Globus pallidus (tissue), 1 donor: ENCODE results near the gene CDC25A.
"Not testable (repeated sequence)": the region's sequence is repeated elsewhere in the genome, so short reads cannot be mapped to it uniquely, and the experiment has no call there.

Experiments used
- DNase-seq: peaks from one replicate; pipeline ENCODE4 v3.0.0-alpha.2; 2015; ENCODE audit warnings: low spot score

Gene CDC25A

DNA sequence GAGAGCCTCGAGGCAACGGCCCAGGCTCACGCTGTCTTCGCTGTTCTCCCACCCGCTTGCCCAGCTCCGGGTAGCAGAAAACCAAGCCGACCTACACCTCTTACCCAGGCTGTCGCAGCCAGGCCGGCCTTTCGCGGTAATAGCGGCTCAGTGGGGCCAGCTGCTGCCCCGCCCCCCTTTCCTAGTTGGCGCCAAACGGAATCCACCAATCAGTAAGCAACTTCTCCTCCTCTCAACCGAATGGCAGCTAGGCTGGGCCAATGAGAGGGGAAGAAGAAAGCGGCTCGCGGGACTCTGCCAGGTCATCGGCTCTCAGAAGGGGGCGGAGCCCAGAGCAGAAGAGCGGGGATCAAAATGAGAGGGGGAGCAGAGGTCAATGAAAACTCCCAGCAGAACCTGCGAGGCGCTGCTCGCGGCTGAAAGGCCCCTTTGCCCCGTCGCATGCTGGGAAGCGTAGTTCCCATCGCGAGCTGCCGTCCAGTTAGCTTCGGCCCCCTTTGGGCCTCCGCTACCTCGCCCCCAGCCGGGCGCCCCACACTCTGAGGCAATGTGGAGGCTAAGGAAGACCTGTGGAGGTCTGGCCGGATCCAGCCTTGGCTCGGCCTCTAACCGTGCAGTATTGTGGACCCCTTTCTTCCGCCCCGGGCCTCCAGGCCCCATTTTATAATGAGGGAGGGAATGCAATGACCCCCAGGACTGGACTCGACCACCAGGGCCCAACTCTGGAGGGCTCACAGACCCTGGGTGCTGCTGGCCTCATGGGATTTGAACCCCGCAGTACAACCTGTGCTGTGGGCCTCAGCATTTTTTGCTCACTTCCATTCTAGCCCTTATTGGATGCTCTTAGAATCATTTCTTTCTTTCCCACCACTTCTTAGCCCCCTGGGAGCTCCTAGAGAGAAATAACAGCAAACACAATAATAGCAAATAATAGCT, at the start of gene CDC25A:
Gene CDC25A, minus strand, starts transcription at position 152 of the 936 bp plus-strand sequence. CDS start 470 bp downstream, outside the sequence.
- DNase-seq, result peak; percentile 98

DNA sequence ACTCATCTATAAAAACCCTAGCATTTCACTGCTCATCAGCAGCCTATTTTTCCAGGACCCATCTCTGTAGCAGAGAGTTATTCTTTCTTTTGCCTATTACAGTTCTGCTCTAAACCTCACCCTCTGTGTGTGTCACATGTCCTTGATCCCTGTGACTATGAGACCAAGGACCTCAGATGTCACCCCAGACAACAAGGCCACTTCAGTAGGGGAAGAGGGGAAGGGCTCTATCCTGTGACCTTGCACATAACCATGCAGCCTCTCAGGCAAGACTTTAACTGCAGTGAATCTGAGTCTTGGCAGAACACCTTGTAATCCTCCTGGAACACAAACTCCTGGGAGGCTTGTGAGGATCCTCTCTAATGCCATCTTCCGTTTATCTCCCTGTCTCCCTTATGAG, 48.3 kb upstream of the CDC25A start:
- DNase-seq, result no peak

DNA sequence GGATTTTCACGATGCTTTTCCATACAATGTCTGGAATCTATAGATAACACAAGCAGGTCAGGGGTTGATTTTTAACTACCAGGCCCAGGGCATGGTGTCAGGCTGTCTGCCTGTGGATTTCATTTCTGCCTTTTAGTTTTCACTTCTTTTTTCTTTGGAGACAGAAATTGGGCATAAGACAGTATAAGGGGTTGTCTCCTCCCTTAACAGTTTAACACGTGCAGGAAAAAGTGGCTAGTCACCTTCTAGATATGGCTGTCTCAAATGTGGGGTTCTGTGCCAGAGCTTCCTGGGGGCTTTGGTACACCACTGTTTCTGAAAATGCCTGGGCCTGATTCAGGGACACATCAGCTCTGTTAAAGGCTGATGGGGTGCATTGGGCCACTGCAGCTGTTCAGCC, 45.3 kb upstream of the CDC25A start:
- no peak for DNase-seq

DNA sequence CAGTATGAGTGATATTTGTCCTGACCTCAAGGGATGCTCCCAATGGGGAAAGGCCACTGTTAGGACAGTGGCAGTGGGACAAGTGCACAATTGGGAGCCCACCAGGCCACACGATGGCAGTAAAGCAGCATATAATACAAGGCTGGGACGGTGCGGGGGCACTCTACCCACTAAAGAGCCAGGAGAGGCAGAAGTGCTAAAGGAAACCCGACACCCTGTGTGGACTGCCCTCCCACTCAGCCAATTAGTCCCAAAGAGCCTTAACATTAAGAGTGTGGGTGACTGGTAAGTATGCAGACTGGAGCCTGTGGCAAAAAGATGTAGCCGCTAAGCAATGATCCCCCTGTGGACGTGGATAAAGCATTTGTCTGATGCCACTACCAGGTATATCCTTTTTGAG, 44.5 kb upstream of the CDC25A start:
- DNase-seq, result peak; percentile 81

DNA sequence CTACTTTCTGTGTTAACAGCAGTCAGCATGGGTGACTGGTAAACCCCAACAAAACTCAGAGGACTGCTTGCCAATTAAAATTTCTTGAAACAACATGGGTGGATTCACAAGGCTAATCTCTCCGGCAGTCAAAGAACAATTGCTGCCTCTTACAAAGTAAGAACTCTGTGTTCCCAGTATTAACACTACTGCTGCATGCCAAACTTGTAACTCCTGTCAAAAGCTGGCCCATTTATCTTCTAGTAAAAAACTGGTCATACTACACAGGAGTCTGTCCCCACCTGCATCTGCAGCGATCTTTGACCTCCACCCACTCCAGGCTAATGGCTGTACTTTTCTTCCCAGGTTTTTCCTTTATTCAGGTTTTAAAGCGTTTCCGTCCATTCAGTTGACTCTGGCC, 44.0 kb upstream of the CDC25A start:
- no peak for DNase-seq

DNA sequence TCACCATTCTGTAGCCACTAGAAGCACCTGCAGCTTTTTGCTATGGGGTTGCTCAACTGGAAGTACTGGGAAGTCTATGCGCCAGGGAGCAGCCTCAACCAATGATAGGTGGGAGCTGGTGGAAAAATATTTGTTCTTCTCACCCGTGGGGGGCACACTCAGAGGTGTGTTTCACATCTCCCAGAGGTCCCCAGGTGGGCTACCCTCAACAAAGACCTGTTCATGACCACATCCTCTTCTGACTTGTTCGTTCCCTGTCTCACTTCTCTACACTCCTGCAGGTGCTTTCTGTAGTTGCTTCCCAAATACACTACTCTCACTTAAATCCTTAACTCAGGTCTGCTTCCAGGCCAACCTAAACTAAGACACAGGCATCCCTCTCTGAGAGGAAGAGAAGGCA, 38.7 kb upstream of the CDC25A start:
- no peak for DNase-seq

DNA sequence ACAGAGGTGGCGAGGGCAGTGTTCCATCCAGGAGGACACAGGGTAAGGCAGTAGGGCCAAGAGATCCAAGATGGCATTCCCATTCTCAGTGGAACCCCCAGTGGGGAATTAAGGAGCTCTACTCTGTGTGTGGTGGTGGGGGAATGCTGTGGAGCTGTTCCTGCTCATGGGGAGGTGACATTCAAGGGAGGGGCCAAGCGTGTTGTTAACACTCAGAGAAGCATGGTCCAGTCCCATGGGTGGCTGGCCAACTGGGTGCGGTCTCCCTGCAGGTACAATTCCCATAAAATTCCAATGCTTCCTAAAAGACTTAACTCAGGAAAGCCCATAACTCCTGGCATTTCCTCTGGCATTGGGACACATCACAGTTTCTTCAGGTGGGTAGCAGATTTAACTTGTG, 37.4 kb upstream of the CDC25A start:
- no peak for DNase-seq

DNA sequence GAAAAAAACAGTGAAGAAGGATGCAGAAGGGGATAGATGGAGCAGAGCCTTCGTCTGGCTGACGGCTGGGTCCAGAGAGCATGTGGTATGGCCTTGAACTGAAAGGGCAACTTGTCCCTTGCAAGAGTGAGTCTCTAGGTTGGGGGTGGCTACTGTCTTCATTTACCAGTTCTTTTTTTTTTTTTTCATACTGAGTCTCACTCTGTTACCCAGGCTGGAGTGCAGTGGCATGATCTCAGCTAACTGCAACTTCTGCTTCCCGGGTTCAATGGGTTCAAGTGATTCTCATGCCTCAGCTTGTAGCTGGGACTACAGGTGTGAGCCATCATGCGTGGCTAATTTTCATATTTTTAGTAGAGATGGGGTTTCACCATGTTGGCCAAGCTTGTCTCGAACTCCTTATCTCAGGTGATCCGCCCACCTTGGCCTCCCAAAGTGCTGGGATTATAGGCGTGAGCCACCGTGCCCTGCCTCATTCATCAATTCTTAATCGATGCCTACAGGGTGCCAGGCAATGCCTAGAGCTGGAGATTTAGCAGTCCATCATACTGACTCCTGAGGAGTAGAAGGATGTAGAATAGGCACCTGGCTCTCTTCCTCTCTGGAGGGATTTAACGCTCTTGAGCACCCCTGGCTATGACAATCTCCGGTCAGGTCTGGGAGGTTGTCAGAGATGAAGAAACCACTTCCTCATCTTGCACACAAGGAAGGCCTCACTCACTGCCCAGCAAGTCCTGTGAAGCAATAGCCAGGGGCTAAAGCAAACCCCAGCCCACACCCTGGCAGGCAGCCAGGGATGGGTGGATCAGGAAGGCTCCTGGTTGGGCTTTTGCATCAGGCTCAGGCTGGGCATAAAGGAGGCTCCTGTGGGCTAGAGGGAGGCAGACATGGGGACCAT, 34.6 kb upstream of the CDC25A start, which contains the start of gene CAMP:
Gene CAMP, plus strand, starts transcription at position 880 of the 898 bp plus-strand sequence. Its CDS starts 17 bp downstream, at position 897.
- peak; percentile 54 for DNase-seq

DNA sequence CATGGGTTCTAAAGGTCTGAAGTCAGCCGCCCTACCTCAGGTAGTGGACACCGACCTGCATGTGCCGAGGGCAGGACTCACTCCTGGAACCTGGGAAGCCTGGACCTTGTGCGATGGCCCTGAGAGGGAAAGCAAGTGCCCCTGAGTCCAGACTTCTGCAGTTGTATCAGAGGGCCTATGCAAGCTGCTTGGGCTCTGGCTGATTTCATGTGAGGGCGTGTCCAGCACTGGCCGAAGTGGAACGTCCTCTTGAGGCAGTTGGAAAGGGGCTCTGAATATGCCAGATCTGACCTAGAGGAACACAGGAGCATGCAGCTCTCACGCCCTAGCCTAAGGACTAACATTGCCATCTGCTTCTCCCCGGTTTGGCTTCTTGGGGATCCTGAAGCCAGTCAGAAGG, 32.5 kb upstream of the CDC25A start:
- no peak for DNase-seq

DNA sequence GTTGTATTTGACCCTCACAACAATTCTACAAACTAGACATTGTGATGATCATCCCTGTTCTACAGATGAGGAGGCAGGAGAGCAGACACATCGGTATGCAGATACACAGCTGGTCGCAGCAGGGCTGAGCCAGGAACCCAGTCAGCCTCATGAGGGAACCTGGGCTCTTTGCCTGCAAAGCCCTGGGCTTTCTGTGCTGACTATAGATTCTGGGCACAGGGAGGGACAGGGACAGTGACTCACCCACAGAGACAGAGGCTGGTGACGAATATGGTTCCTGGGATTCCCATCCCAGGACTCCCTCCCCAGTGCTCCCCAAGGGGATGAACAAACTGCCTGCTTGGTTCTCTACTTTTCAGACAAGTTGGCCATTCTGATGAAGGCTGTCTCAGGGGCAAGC, 31.3 kb upstream of the CDC25A start:
- no peak for DNase-seq

DNA sequence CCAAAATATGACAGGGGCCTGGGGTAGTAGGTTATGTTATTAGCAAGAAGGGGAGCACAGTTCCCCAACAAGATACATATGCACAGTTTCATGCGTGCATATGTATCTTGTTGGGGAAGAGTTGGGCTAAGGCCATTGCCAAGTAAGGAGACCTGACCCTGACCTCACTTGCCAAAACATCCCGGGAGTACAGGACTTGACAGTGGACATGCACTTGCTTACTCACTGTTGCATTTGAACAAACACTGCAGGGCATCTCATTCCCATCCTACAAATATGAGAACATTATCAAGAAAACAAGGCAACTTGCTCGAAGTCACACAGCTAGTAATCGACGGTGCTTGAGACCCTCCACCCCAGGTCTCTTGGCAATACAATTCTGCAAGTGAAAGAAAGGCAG, 30.3 kb upstream of the CDC25A start:
- DNase-seq, result no peak

DNA sequence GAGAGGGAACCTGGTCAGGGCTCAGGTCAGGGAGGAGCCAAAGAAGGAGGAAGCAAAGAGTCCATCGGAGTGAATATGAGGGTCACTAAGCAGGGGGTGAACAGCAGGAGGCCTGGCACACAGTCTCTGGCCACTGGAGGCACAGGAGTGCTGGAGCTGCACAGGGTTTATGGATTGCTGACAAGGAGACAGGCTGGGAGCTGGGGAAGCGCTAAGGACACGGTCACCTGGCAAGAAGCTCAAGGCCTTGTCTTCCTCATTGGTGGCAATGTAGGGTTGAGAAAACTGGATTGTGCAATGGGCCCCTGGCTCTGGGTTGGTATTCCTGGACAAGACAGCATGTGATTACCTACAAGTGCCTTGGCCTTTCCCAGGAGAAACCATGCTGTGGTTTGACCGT, 29.2 kb upstream of the CDC25A start:
- DNase-seq, result no peak

DNA sequence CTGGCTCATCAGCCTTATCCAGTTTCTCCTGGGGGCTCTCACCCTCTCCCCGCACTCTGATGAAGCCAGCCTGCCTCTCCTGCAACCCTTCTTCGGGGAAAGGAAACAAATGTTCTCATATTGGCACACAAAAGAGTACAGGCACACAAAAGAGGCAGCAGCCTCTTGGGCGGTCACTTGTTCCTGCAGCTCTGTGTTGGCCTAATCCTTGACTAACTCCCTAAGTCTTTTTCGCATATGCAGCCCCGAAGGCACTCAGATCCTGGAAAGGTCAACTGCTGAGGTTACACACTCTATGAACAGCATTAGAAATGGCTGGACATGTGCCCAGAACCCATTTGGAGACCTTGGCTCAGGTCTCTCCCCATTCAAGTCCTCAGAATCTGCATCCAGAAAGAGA, 27.7 kb upstream of the CDC25A start:
- DNase-seq, result peak; percentile 59

DNA sequence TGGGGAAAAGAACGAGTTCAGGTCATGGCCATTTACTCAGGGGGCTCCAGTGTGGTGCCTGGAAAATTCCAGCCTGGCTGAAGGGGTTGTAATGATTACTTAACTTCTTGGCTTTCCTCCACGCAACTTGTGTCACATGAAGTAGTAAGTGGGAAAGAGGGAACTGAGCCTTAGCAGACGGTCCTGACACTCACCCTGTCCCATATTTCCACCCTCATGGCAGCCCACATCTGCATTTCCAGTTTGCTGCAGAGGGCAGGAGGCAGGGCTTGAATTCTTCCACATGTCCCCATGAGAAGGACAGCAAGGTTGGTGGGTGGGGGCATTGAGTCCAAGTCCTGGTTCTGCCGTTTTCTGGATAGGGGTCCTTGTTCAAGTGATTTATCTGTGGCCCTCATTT, 27.2 kb upstream of the CDC25A start:
- DNase-seq, result peak; percentile 32

DNA sequence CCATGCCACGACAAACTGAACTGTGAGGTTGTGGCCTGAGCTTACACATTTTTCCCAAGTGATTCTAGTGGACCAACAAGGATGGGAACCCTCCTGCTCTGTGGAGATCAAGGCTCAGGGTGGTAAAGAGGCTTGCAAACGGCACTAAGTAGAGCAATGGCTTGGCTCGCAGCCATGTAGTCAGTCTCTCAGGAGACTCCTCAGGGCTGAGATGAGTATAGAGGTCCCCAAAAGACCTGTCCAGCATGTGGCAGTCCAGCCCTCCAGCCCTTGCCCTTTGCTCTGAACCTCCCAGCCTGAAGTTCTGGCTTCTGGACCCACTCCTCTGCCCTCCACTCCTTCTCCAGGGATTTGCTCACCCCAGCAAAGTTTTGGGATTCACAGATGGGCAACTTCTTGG, 26.8 kb upstream of the CDC25A start:
- DNase-seq, result no peak

DNA sequence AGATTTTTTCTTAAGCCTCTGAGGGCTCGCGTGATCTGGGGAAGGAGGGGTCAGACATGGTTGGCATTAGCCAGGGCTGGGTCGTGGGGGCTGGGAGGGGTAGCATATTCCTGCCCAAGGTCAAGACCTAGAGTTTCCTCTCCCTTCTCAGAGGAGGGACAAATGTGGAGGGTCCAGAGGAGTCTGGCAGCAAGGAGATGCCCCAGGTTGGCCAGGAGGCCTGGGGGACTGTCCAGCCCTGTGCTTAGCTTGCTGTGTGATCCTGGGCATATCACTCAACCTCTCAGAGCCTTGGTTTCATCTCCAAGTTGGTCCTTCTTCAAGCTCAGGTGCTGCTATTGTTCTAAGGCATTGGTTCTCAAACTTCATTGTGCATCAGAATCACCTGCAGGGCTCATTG, 26.0 kb upstream of the CDC25A start:
- DNase-seq, result no peak

DNA sequence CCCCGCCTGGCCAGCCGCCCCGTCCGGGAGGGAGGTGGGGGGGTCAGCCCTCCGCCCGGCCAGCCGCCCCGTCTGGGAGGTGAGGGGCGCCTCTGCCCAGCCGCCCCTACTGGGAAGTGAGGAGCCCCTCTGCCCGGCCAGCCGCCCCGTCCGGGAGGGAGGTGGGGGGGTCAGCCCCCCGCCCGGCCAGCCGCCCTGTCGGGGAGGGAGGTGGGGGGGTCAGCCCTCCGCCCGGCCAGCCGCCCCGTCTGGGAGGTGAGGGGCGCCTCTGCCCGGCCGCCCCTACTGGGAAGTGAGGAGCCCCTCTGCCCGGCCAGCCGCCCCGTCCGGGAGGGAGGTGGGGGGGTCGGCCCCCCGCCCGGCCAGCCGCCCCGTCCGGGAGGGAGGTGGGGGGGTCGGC, 23.6 kb upstream of the CDC25A start:
- DNase-seq, result not testable (repeated sequence)

DNA sequence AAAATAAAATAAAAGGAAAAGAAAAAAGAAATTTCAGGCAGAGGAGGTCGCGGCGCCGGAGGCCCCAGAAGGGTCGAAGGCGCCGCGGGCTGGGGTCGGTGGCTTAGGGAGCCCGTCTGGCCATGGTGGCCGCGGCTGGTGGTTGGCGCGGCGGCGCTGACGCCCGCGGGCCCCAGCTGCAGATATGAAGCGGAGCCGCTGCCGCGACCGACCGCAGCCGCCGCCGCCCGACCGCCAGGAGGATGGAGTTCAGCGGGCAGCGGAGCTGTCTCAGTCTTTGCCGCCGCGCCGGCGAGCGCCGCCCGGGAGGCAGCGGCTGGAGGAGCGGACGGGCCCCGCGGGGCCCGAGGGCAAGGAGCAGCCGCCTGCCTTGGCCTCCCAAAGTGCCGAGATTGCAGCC, 22.3 kb upstream of the CDC25A start:
- not testable (repeated sequence) for DNase-seq

DNA sequence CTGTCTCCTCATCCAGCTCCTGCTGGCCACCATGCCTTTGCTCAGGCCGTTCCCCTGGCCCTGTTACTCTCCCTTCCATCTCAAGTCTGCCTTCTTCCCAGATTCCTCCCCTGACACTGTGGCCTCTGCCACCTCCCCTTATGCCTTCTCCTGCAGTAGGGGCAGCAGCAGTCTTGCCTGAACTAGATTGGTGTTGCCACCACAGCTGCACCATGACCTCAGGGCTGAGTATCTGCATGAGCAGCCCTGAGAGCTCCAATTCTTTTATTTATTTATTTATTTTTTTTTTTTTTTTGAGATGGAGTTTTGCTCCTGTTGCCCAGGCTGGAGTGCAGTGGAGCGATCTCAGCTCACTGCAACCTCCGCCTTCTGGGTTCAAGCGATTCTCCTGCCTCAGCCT, 21.2 kb upstream of the CDC25A start:
- DNase-seq, result no peak

DNA sequence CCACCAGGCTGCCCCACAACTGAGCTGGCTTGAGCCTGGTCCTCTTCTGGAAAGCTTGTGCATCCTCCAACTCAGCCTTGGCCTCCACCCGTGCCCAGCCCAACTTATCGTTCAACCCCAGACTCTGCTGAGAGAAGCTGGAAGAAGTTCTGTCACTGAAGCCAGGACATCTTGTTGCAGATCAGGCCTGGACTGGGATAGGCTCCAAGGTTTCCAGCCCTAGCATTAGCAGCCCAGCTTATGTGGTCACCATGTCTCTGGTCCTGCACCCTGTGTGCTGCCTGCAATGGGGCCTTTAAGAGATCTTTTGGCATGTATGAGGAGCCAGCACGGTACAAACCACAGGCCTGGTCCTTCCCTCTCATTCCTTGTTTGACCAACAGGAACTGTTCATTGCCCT, 19.9 kb upstream of the CDC25A start:
- DNase-seq, result no peak

DNA sequence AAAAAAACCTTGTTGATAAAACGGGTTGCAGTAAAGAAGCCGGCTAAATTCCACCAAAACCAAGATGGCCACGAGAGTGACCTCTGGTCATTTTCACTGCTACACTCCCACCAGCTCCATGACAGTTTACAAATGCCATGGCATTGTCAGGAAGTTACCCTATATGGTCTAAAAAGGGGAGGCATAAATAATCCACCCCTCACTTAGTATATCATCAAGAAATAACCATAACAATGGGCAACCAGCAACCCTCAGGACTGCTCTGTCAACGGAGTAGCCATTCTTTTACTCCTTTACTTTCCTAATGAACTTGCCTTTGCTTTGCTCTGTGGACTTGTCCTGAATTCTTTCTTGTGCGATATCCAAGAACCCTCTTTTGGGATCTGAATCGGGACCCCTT, 14.4 kb upstream of the CDC25A start:
- DNase-seq, result no peak

DNA sequence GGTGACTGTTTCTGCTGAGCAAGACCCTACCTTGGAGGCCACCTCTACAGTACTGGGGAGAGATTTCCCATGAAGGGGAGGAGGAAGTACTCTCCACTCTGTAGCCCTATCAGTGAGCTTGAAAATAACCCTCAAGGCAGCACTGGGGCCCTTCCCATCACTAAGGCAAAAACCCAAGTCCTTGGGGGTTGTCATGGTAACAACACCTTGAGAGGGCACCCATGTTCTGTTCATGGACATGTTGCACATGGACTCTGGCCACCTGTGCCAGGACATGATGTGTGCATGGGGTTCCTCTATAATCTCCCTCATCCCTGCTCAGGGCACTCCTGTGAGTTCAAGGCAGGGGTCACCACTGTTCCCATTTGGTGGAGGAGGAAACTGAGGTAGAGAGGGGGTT, 10.9 kb upstream of the CDC25A start:
- no peak for DNase-seq

DNA sequence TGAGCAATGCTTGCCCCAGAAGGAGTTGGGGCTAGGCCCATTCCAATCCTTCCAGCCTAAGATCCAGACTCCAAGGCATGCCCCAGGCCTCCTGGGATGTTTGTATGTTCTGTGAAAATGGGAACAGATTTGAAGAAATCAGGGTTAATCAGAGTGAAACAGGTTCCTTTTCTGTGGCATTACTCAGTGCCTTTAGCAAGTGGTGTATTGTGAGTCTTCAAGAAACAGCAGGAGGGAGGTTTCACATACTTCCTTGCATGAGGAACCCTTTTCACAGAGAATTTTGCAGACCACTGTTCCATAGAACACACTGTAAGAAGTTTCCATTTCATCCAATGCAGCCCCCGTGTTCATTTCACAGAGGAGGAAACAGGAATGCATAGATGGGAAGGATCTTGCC, 8.4 kb upstream of the CDC25A start:
- no peak for DNase-seq
